ENCODE measurements around the gene CYCS. TPM values are rescaled to one million over a fixed set of nuclear protein-coding genes. Genes with fewer than 3 reads are reported as not detected.

The CYCS gene
- total RNA-seq, 4 donors from 2014 or later: 13.0 to 68.3 (median 25.7) TPM

GRCh38 chr7:25083201-25083600, 41.9 kb downstream of the CYCS start:
- TF ChIP-seq CTCF (IDR thresholded peaks at IDR 0.05; ENCODE audit: low read depth): no peak

GRCh38 chr7:25077096-25077495, 48.0 kb downstream of the CYCS start:
- no peak for TF ChIP-seq CTCF (IDR thresholded peaks at IDR 0.05; ENCODE audit: low read depth)

DNA sequence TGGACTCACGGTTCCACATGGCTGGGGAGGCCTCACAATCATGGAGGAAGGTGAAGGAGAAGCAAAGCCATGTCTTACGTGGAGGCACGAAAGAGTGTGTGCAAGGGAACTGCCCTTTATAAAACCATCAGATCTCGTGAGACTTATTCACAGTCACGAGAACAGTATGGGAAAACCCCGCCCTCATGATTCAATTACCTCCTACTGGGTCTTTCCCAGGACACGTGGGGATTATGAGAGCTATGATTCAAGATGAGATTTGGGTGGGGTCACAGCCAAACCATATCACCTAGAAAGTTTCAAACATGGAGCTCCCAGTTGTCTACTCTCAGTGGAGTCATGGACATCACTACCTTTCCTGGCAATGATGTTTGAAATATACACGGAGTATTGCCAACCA, 49.6 kb downstream of the CYCS start:
- TF ChIP-seq CTCF (IDR thresholded peaks at IDR 0.05; ENCODE audit: low read depth): no peak

DNA sequence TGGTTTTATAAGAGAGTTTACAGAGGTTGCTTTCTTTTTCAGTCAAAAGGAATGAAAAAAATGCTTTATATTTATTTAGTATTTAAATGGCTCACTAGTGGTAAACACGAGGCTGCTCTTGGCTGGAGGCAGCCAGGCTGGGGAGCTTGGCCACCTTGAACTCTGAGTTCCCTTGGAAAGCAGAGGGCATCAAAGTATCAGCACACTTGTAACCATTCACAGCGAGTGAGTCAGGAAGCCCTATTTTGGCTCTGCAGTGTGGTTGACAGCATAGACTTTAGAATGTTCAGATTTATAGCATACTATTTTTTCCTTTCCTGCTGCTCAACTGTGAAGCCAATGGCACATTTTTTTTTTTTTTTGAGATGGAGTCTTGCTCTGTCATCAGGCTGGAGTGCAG, 51.6 kb downstream of the CYCS start:
- TF ChIP-seq CTCF (IDR thresholded peaks at IDR 0.05; ENCODE audit: low read depth): no peak

Other genes with a start within 250 kb of the CYCS start
- 10 to 100 TPM in 2 of 4 donors, 1 to 10 TPM in 2; 4.9 to 33.1 (median 9.4) TPM for gene OSBPL3, start 145.1 kb downstream of the CYCS start, total RNA-seq
- not detected for gene NPVF, start 103.2 kb upstream of the CYCS start, total RNA-seq